ENCODE results near the gene NAV2. TPM values are rescaled to one million over a fixed set of nuclear protein-coding genes. Genes with fewer than 3 reads are reported as not detected.

NAV2 gene
- polyA plus RNA-seq, 3 donors = not detected

GRCh38 chr11:20037396-20038153 is 324.9 kb downstream of the NAV2 start:
- no peak for DNase-seq
- no peak for TF ChIP-seq CTCF (IDR thresholded peaks at IDR 0.05)
- Mint-ChIP-seq H3K4me3 (no peak overlapping the region), H3K27ac (no peak overlapping the region), H3K27me3 (ENCODE audit: low read depth in 3 of 3) (peaks cover 0 to 3% (median 3%) of the 10 kb centered on the region in 3 donors), H3K36me3 (no peaks in the 10 kb centered on the region), H3K9me3 (peaks cover 0 to 2% (median 0%) of the 10 kb centered on the region in 7 donors), H3K4me1 (peaks cover 5% of the 10 kb centered on the region)
- Histone ChIP-seq H3K9ac (ENCODE audit: insufficient read depth, low read length, poor library complexity, severe bottlenecking) (no peak overlapping the region), H4K20me1 (ENCODE audit: insufficient read depth, low read length) (no peaks in the 10 kb centered on the region), H3K27me3 (ENCODE audit: control insufficient read depth in 2 of 2, insufficient read depth in 2 of 2, low read length in 2 of 2) (no peaks in the 10 kb centered on the region), H3K36me3 (replicated peaks in 1 of 2; ENCODE audit: control insufficient read depth in 1 of 2, insufficient read depth in 2 of 2, low read length in 2 of 2) (no peaks in the 10 kb centered on the region), H3K4me1 (ENCODE audit: control insufficient read depth in 1 of 2, insufficient read depth in 2 of 2, low read length in 2 of 2) (no peaks in the 10 kb centered on the region), H3K27ac (ENCODE audit: low read depth in 1 of 2, low read length in 2 of 2) (no peak overlapping the region), H3K4me2 (replicated peaks; ENCODE audit: extremely low read depth, low read length, poor library complexity, severe bottlenecking) (no peak overlapping the region), H3K4me3 (replicated peaks in 1 of 3; ENCODE audit: low read depth in 2 of 3, low read length in 3 of 3) (no peak overlapping the region), H3K79me2 (ENCODE audit: insufficient read depth, low read length) (no peaks in the 10 kb centered on the region), H3K9me3 (replicated peaks in 1 of 2; ENCODE audit: control insufficient read depth in 1 of 2, insufficient read depth in 1 of 2, low read length in 2 of 2) (no peaks in the 10 kb centered on the region), H2AFZ (ENCODE audit: insufficient read depth, low read depth, low read length, poor library complexity, severe bottlenecking) (no peak overlapping the region)
- WGBS (ENCODE audit: insufficient coverage) = 100% methylated on average over 1 of the region's 3 CpGs
- intact Hi-C loops (cut with micrococcal nuclease) = no loop called here

- Mint-ChIP-seq H3K4me1 (peaks cover 5% of the 10 kb centered on the region), H3K36me3 (no peaks in the 10 kb centered on the region), H3K27me3 (ENCODE audit: low read depth in 3 of 3) (peaks cover 2 to 3% (median 3%) of the 10 kb centered on the region in 3 donors), H3K4me3 (no peak overlapping the region), H3K9me3 (peaks cover 0 to 2% (median 0%) of the 10 kb centered on the region in 7 donors), H3K27ac (no peak overlapping the region)
- intact Hi-C loops (cut with micrococcal nuclease) = no loop called here
- WGBS (ENCODE audit: insufficient coverage) = 90% methylated on average over 5 of the region's 6 CpGs
- Histone ChIP-seq H2AFZ (ENCODE audit: insufficient read depth, low read depth, low read length, poor library complexity, severe bottlenecking) (no peak overlapping the region), H3K4me3 (replicated peaks in 1 of 3; ENCODE audit: low read depth in 2 of 3, low read length in 3 of 3) (no peak overlapping the region), H3K4me2 (replicated peaks; ENCODE audit: extremely low read depth, low read length, poor library complexity, severe bottlenecking) (no peak overlapping the region), H4K20me1 (ENCODE audit: insufficient read depth, low read length) (no peaks in the 10 kb centered on the region), H3K36me3 (replicated peaks in 1 of 2; ENCODE audit: control insufficient read depth in 1 of 2, insufficient read depth in 2 of 2, low read length in 2 of 2) (no peaks in the 10 kb centered on the region), H3K27ac (ENCODE audit: low read depth in 1 of 2, low read length in 2 of 2) (no peak overlapping the region), H3K79me2 (ENCODE audit: insufficient read depth, low read length) (no peaks in the 10 kb centered on the region), H3K27me3 (ENCODE audit: control insufficient read depth in 2 of 2, insufficient read depth in 2 of 2, low read length in 2 of 2) (no peaks in the 10 kb centered on the region), H3K9ac (ENCODE audit: insufficient read depth, low read length, poor library complexity, severe bottlenecking) (no peak overlapping the region), H3K9me3 (replicated peaks in 1 of 2; ENCODE audit: control insufficient read depth in 1 of 2, insufficient read depth in 1 of 2, low read length in 2 of 2) (no peaks in the 10 kb centered on the region), H3K4me1 (ENCODE audit: control insufficient read depth in 1 of 2, insufficient read depth in 2 of 2, low read length in 2 of 2) (no peaks in the 10 kb centered on the region)
- DNase-seq = no peak
- no peak for TF ChIP-seq CTCF (IDR thresholded peaks at IDR 0.05)
Observed at GRCh38 chr11:20038412-20038811, 325.8 kb downstream of the NAV2 start.

Measured in CD14-positive monocyte (primary cell).